Upper lobe of right lung (tissue), 1 donor: ENCODE measurements around the gene MIA3. TPM values are rescaled to one million over a fixed set of nuclear protein-coding genes. Genes with fewer than 3 reads are reported as not detected.

ENCODE experiments used
- ATAC-seq: fragments of 200-7000 bp; cut with Tn5 transposase; one replicate; pipeline ENCODE4 v1.9.1; 2020; ENCODE audit warnings: mild to moderate bottlenecking, moderate library complexity
- DNase-seq: peaks from one replicate; pipeline ENCODE4 v3.0.0-alpha.2; 2020
- H3K27ac ChIP-seq: fragments of 200-600 bp; one replicate; pipeline ENCODE4 v1.8.0; 2022
- H3K27me3 ChIP-seq: fragments of 200-600 bp; one replicate; pipeline ENCODE4 v1.8.0; 2022; ENCODE audit warnings: mild to moderate bottlenecking
- H3K36me3 ChIP-seq: fragments of 200-600 bp; one replicate; pipeline ENCODE4 v1.8.0; 2022
- H3K4me1 ChIP-seq: fragments of 200-600 bp; one replicate; pipeline ENCODE4 v1.8.0; 2022
- H3K4me3 ChIP-seq: fragments of 200-600 bp; one replicate; pipeline ENCODE4 v1.8.0; 2022; ENCODE audit warnings: mild to moderate bottlenecking
- H3K9me3 ChIP-seq: fragments of 200-600 bp; one replicate; pipeline ENCODE4 v1.8.0; 2022
- CTCF ChIP-seq: fragments of 200-600 bp; IDR thresholded peaks from one replicate; pipeline ENCODE4 v1.8.0; 2022; ENCODE audit warnings: antibody characterized with exemption
- intact Hi-C: fragments of 100-400 bp; cut with DNase I; formaldehyde crosslinking; loops from one replicate; pipeline ENCODE4 v1.11.0; 2022
- total RNA-seq: library from RNA; stranded (reverse); fragmentation: NEBNext Ultra II Directional; extraction: Animal tissue kit (Norgen Biotek cat#: 25700); gene quantifications from one replicate; pipeline ENCODE4 v1.2.1, GENCODE V29; 2021
- donor health status: DM: no; HTN: yes; CAD: no; lungs with severe emphysema.

MIA3 gene
- total RNA-seq, 1 donor from 2014 or later = 69.1 TPM

DNA sequence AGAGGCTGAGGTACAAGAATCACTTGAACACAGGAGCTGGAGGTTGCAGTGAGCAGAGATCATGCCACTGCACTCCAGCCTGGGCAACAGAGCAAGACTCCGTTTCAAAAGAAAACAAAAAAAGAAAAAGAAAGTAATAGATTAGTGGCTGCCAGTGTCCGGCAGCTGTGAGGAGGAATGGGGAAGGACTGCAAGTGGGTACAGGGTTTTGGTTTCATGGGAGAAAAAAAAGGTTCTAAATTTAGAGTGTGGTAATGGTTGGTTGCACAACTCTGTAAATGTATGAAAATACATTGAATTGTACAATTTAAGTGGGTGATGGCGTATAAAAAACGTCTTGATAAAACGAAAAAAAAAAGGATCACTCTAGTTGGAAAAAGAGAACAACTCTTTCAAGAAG is 34.8 kb upstream of the MIA3 start:
- H3K27ac ChIP-seq = no peak overlapping the region
- DNase-seq (no peak), ATAC-seq (peak; percentile 48)
- no peak overlapping the region for H3K4me3 ChIP-seq
- H3K4me1 ChIP-seq = peaks cover 29% of the 10 kb centered on the region
- no peaks in the 10 kb centered on the region for H3K27me3 ChIP-seq
- no peak for TF ChIP-seq CTCF
- H3K9me3 ChIP-seq = no peaks in the 10 kb centered on the region
- H3K36me3 ChIP-seq = peaks cover 9% of the 10 kb centered on the region
- intact Hi-C loops = no loop called here

- H3K4me3 ChIP-seq = no peak overlapping the region
- DNase-seq = no peak
- intact Hi-C loops = no loop called here
- no peaks in the 10 kb centered on the region for H3K9me3 ChIP-seq
- peaks cover 9% of the 10 kb centered on the region for H3K36me3 ChIP-seq
- no peaks in the 10 kb centered on the region for H3K27me3 ChIP-seq
- no peak for ATAC-seq
- TF ChIP-seq CTCF = no peak
- peaks cover 46% of the 10 kb centered on the region for H3K4me1 ChIP-seq
- no peak overlapping the region for H3K27ac ChIP-seq
Observed at GRCh38 chr1:222586842-222587241, 31.1 kb upstream of the MIA3 start.

GRCh38 chr1:222588135-222588534 is 29.8 kb upstream of the MIA3 start:
- no peak overlapping the region for H3K4me3 ChIP-seq
- H3K36me3 ChIP-seq = peaks cover 9% of the 10 kb centered on the region
- intact Hi-C loops = no loop called here
- no peaks in the 10 kb centered on the region for H3K9me3 ChIP-seq
- no peak for TF ChIP-seq CTCF
- peaks cover 44% of the 10 kb centered on the region for H3K4me1 ChIP-seq
- H3K27ac ChIP-seq = no peak overlapping the region
- DNase-seq (no peak), ATAC-seq (no peak)
- H3K27me3 ChIP-seq = no peaks in the 10 kb centered on the region

DNA sequence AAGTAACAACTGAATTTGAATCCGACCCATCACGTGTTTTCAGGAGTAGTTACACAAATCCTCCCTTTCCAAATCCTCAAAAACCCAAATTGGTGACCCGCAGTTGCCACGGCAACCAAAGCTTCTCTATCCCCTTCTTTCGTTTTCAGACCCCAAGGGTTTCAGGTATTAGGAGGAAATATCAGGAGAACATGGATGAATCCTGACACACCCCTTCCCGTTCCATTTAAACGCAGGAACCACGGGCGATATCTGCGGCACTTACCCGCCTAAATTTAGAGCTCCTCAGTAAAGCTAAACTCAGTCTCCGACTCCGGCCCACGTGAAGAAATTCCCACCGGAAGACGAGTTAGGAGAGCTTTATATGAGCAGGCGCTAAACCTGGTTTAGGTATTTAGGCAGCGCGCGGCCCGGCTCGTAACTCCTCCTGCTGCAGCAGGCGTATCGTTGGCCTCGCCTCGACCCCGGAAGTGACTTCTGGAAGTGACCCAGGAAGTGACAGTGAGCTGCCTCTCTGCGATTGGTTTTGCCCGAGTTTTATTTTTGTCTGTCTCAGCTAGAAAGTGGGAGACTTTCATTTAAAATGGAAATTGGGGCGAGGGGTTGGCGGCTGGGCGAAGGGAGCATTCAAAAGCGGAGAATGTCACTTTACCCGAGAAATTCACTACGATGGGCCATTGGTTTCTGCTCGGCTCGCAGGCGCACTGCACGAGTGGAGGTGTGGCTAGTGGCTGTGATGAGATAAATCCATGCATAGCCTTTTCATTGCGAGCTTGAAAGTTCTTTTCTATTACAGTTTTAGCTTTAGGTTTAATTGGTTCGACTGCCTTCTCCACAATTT is 28.2 kb upstream of the MIA3 start, which contains the start of gene TAF1A:
Gene TAF1A (minus strand): TSS at position 472 of the 841 bp plus-strand sequence.
- ATAC-seq = peak; percentile 100
- intact Hi-C loops = no loop called here
- no peak for TF ChIP-seq CTCF
- H3K27me3 ChIP-seq = no peaks in the 10 kb centered on the region
- peak within 1 kb of the TSS; percentile 80 for H3K27ac ChIP-seq
- H3K4me1 ChIP-seq = peaks cover 29% of the 10 kb centered on the region
- no peaks in the 10 kb centered on the region for H3K9me3 ChIP-seq
- H3K4me3 ChIP-seq = peak within 1 kb of the TSS; percentile 74
- DNase-seq = peak; percentile 93
- peaks cover 9% of the 10 kb centered on the region for H3K36me3 ChIP-seq

GRCh38 chr1:222592171-222592570 is 25.7 kb upstream of the MIA3 start:
- intact Hi-C loops = no loop called here
- TF ChIP-seq CTCF = no peak
- Histone ChIP-seq H3K27me3 (no peaks in the 10 kb centered on the region), H3K36me3 (peaks cover 4% of the 10 kb centered on the region), H3K4me3 (no peak overlapping the region), H3K4me1 (peaks cover 25% of the 10 kb centered on the region), H3K9me3 (no peaks in the 10 kb centered on the region), H3K27ac (no peak overlapping the region)
- no peak for ATAC-seq
- DNase-seq = no peak
